Measurements from ENCODE around the gene ZSCAN9. TPM values are rescaled to one million over a fixed set of nuclear protein-coding genes. Genes with fewer than 3 reads are reported as not detected.

The ZSCAN9 gene
- total RNA-seq, 2 experiments from 2014 or later = 4.3 to 5.2 TPM

DNA sequence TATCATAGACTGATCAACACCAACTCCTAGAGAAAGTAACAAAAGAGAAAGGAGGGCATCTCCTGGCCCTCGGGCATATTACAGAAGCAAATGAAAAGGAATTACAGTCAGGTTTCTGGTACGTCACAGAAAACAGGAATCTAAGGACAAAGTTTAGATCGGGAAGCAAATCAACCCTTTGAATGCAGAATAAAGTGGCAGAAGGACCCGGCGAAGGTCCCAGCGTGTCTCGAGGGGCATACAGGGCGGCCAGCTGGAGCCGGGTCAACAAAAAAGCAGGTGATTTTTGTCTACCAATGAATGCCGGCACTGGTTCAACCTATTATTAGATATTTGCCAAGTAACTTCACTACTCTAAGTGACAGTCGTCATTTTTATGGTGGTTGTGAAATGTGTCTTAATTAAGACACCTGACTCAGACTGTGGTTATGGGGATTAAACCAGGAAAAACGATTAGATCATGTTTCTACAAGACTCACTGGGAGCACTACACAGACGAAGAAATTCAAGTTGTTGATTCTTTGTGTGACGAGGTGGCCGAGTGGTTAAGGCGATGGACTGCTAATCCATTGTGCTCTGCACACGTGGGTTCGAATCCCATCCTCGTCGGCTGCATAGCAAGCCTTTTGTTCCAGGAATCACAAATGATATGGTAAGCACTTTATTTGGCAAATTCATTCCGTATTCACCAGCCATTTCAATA lies 12.4 kb upstream of the ZSCAN9 start:
- Mint-ChIP-seq H3K27ac (peak overlapping the region; percentile 60), H3K9me3 (peaks cover 1% of the 10 kb centered on the region), H3K36me3 (peaks cover 1% of the 10 kb centered on the region), H3K27me3 (peaks cover 93% of the 10 kb centered on the region), H3K4me1 (peaks cover 22% of the 10 kb centered on the region), H3K4me3 (peak overlapping the region; percentile 74)
- peak; percentile 73 for DNase-seq

DNA sequence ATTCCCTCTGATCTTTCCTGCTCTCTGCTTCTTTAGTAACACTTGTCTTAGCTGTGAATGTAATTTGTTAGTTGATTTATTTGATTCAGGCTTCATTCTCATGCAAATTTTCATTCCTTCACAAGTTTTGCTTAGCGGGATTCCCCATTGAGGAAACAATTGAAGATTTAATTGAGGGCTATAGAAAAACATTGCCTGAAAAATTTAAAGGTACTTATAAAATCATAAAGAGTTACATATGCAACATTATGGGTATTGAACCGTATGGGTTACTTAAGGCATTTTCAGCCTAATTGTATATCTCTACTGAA lies 11.9 kb upstream of the ZSCAN9 start:
- no peak for DNase-seq
- Mint-ChIP-seq H3K4me3 (no peak overlapping the region), H3K4me1 (peaks cover 20% of the 10 kb centered on the region), H3K9me3 (peaks cover 1% of the 10 kb centered on the region), H3K27me3 (peaks cover 93% of the 10 kb centered on the region), H3K27ac (no peak overlapping the region), H3K36me3 (peaks cover 1% of the 10 kb centered on the region)

- peaks cover 1% of the 10 kb centered on the region for H3K9me3 Mint-ChIP-seq
Observed at GRCh38 chr6:28215425-28215824, 9.7 kb upstream of the ZSCAN9 start.

GRCh38 chr6:28217890-28218289 lies 7.2 kb upstream of the ZSCAN9 start:
- Mint-ChIP-seq H3K4me1 (peaks cover 9% of the 10 kb centered on the region), H3K9me3 (no peaks in the 10 kb centered on the region), H3K4me3 (peak overlapping the region; percentile 15), H3K27ac (no peak overlapping the region), H3K36me3 (no peaks in the 10 kb centered on the region), H3K27me3 (peaks cover 94% of the 10 kb centered on the region)
- DNase-seq = no peak

More at GRCh38 chr6:28215425-28215824, 9.7 kb upstream of the ZSCAN9 start:
- DNase-seq = no peak
- H3K4me1 Mint-ChIP-seq = peaks cover 19% of the 10 kb centered on the region
- H3K36me3 Mint-ChIP-seq = peaks cover 1% of the 10 kb centered on the region
- no peak overlapping the region for H3K27ac Mint-ChIP-seq
- no peak overlapping the region for H3K4me3 Mint-ChIP-seq
- peaks cover 93% of the 10 kb centered on the region for H3K27me3 Mint-ChIP-seq

DNA sequence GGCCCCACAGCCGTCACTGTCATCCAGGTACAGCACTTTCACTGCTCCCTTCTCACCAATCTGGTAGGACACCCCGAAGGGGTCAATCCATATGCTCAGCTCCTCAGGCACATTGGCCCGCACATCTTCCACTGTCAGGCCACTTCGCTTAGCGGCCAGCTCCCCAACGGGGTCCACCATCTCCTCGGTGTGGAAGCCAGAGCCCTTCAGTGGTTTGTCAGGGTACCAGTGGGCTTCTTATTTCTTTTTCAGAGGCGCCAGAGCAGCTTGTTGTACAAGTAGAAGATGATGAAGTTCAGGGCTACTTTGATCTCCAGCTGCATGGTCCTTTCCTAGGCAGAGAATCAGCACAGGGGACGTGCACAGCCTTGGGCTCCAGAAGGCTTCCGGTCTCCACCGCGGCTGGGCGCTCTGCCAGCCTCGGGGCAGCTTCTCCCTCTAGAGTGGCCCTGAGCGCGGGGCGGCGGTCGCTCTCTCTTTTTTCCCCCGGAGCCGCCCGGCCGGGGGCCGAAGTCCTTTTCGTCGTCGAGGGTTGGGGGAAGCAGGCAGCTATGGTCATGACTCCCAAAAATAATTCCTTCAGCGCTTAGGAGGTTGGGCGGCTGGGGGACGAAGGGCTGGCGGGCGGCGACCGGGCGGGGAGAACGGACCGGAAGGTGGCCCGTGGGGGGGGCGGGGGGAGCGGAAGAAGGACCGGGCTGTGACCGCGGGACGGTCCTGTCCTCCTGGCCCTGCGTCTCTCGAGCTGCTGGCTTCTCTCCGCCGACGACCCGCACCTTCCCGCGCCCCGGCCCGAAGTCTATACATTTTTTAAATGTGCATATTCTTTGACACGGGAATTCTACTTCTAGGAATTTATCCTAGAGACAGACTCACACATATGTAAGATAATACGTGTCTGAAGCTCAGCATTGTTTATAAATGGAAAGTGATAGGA lies 6.5 kb upstream of the ZSCAN9 start:
- no peak overlapping the region for H3K27ac Mint-ChIP-seq
- DNase-seq = peak; percentile 40
- peak overlapping the region; percentile 76 for H3K4me3 Mint-ChIP-seq
- peaks cover 94% of the 10 kb centered on the region for H3K27me3 Mint-ChIP-seq
- H3K36me3 Mint-ChIP-seq = no peaks in the 10 kb centered on the region
- no peaks in the 10 kb centered on the region for H3K9me3 Mint-ChIP-seq
- H3K4me1 Mint-ChIP-seq = peaks cover 7% of the 10 kb centered on the region

- H3K4me1 Mint-ChIP-seq = peaks cover 12% of the 10 kb centered on the region
- no peak overlapping the region for H3K27ac Mint-ChIP-seq
- DNase-seq = no peak
- H3K9me3 Mint-ChIP-seq = no peaks in the 10 kb centered on the region
- no peak overlapping the region for H3K4me3 Mint-ChIP-seq
- peaks cover 3% of the 10 kb centered on the region for H3K36me3 Mint-ChIP-seq
- peaks cover 92% of the 10 kb centered on the region for H3K27me3 Mint-ChIP-seq
Observed at GRCh38 chr6:28220257-28221133, 4.6 kb upstream of the ZSCAN9 start.

DNA sequence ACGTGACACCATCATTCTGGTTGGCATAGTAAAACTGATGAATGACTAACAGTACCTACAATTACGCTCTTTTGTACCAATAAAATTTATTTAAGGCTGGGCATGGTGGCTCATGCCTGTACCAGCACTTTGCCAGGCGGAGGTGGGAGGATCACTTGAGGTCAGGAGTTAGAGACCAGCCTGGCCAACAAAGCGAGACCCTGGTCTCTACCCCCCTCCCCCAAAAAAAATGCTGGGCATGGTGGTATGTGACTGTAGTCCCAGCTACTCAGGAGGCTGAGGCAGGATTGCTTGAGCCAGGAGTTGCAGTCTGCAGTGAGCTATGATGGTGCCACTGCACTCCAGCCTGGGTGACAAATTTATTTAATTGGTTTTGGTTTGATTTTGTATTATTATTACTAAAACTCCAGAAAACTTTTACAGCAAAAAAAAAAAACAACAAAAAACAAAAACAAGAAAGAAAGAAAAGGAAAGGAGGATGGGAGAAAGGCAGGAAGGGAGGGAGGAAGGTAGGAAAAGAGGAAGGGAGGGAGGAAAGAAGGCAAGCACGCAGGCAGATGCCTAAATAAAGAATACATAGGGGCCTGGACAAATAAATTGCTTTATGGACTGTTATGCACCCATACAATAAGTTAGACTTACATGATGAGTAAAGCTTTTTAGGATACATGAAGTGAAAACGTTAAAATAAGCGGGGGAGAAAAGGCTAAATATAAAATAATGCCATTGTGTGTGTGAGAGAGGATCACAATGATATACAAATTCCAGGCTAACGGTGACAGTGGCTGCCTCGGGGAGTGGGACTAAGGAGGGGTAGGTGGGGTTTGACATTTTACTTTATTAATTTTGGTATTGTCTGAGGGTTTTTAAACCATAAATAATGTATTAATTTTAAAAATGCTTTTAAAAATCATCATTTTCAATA lies 682 bp upstream of the ZSCAN9 start:
- Mint-ChIP-seq H3K36me3 (peaks cover 3% of the 10 kb centered on the region), H3K27me3 (peaks cover 59% of the 10 kb centered on the region), H3K27ac (peak overlapping the region; percentile 23), H3K9me3 (no peaks in the 10 kb centered on the region), H3K4me3 (peak overlapping the region; percentile 87), H3K4me1 (peaks cover 15% of the 10 kb centered on the region)
- no peak for DNase-seq

GRCh38 chr6:28226460-28226859 lies 1.4 kb downstream of the ZSCAN9 start:
- H3K27ac Mint-ChIP-seq = no peak overlapping the region
- H3K4me3 Mint-ChIP-seq = no peak overlapping the region
- H3K36me3 Mint-ChIP-seq = peaks cover 15% of the 10 kb centered on the region
- no peaks in the 10 kb centered on the region for H3K9me3 Mint-ChIP-seq
- DNase-seq = no peak
- H3K27me3 Mint-ChIP-seq = peaks cover 38% of the 10 kb centered on the region
- peaks cover 15% of the 10 kb centered on the region for H3K4me1 Mint-ChIP-seq

GRCh38 chr6:28232785-28233184 lies 7.7 kb downstream of the ZSCAN9 start:
- H3K27ac Mint-ChIP-seq = no peak overlapping the region
- H3K4me3 Mint-ChIP-seq = no peak overlapping the region

DNA sequence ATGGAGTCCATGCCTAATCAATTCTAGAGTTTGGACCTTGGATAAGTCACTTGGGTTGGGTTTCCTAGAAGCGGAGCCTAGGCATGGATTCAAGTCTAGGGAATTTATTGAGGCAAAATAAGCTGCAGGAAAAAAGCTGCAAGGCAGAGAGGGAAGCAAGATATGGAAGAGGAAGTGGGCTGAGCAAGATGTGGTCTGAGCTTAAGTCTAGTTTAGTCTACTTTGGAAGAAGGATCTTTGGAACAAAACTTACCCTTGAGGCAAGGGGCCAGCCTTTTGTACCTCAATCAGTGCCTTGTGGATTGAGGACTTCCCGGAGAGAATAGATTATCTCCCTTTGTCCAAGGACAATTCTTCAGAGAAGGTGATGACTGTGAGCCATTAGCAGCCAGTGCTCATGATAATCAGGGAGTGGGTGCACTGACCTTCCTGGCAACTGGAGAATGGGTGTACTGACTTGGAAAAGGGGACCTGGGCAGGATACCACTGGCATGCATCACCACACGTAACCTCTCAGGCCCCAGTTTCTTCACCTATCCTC lies 10.9 kb downstream of the ZSCAN9 start:
- Mint-ChIP-seq H3K27ac (no peak overlapping the region), H3K27me3 (peaks cover 5% of the 10 kb centered on the region)

More at GRCh38 chr6:28232785-28233184, 7.7 kb downstream of the ZSCAN9 start:
- Mint-ChIP-seq H3K27me3 (peaks cover 3% of the 10 kb centered on the region), H3K36me3 (peaks cover 24% of the 10 kb centered on the region), H3K9me3 (no peaks in the 10 kb centered on the region), H3K4me1 (no peaks in the 10 kb centered on the region)
- DNase-seq = no peak

GRCh38 chr6:28239636-28240035 lies 14.6 kb downstream of the ZSCAN9 start:
- H3K9me3 Mint-ChIP-seq = no peaks in the 10 kb centered on the region
- H3K27me3 Mint-ChIP-seq = peaks cover 5% of the 10 kb centered on the region
- no peak for DNase-seq
- H3K4me1 Mint-ChIP-seq = no peaks in the 10 kb centered on the region
- no peak overlapping the region for H3K27ac Mint-ChIP-seq
- H3K4me3 Mint-ChIP-seq = no peak overlapping the region
- peaks cover 11% of the 10 kb centered on the region for H3K36me3 Mint-ChIP-seq

More for the DNA sequence above, 10.9 kb downstream of the ZSCAN9 start:
- peaks cover 18% of the 10 kb centered on the region for H3K36me3 Mint-ChIP-seq
- DNase-seq = no peak
- H3K4me3 Mint-ChIP-seq = no peak overlapping the region
- no peaks in the 10 kb centered on the region for H3K9me3 Mint-ChIP-seq
- H3K4me1 Mint-ChIP-seq = no peaks in the 10 kb centered on the region

DNA sequence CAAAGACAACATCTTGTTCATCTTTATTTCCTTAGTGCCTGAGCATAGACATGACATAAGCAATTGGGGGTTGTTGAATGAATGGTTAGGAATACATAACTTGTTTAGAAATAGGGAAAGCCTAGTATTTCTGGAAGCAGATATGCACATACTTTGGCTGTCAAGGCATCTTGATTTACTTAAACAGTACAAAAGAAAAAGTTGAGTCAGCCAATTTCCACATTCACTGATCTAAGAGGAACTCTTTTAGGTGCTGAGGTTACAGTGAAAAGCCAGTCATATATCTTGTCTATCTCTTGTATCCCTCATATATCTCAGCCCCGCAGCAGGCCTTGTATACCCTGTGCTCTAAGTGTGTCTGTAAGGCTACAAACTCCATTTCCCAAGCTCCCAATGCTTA lies 15.4 kb downstream of the ZSCAN9 start:
- no peak overlapping the region for H3K27ac Mint-ChIP-seq
- peaks cover 5% of the 10 kb centered on the region for H3K27me3 Mint-ChIP-seq
- no peaks in the 10 kb centered on the region for H3K9me3 Mint-ChIP-seq
- H3K4me1 Mint-ChIP-seq = no peaks in the 10 kb centered on the region
- H3K36me3 Mint-ChIP-seq = peaks cover 15% of the 10 kb centered on the region
- no peak for DNase-seq
- no peak overlapping the region for H3K4me3 Mint-ChIP-seq

DNA sequence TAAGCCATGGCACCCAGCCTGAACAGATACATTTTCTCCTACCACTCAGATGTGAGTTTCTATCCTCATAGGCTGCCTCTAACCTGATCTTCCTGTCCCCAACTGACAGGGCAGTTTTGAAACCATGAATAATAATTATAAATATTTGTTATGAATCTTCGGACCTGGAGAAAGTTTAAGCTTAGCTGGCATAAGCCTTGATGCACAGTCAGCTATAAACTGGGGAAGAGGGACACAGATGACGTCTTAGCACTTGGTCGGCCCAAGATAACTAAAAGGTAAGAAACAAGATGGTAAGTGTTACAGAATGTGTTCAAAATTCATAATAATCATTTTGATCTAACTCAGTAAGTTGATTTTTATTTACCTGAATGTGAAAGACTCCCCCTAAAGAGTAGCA lies 18.9 kb downstream of the ZSCAN9 start:
- Mint-ChIP-seq H3K27me3 (no peaks in the 10 kb centered on the region), H3K9me3 (no peaks in the 10 kb centered on the region), H3K36me3 (peaks cover 25% of the 10 kb centered on the region), H3K27ac (no peak overlapping the region), H3K4me1 (peaks cover 3% of the 10 kb centered on the region), H3K4me3 (no peak overlapping the region)
- no peak for DNase-seq

Measured in activated naive CD8-positive, alpha-beta T cell treated with anti-CD3 and anti-CD28 coated beads for 36 hours (primary cell).